Activated CD8-positive, alpha-beta memory T cell treated with anti-CD3 and anti-CD28 coated beads for 48 hours (primary cell): ENCODE results near the gene PAX7.
"Not testable (repeated sequence)": the region's sequence is repeated elsewhere in the genome, so short reads cannot be mapped to it uniquely, and the experiment has no call there.

ENCODE experiments used
- DNase-seq, 3 experiments: peaks; one replicate each; pipeline ENCODE4 v3.0.0-alpha.2; 2020; ENCODE audit warnings: low read depth in 2 of 3, low spot score in 2 of 3

The PAX7 gene

DNA sequence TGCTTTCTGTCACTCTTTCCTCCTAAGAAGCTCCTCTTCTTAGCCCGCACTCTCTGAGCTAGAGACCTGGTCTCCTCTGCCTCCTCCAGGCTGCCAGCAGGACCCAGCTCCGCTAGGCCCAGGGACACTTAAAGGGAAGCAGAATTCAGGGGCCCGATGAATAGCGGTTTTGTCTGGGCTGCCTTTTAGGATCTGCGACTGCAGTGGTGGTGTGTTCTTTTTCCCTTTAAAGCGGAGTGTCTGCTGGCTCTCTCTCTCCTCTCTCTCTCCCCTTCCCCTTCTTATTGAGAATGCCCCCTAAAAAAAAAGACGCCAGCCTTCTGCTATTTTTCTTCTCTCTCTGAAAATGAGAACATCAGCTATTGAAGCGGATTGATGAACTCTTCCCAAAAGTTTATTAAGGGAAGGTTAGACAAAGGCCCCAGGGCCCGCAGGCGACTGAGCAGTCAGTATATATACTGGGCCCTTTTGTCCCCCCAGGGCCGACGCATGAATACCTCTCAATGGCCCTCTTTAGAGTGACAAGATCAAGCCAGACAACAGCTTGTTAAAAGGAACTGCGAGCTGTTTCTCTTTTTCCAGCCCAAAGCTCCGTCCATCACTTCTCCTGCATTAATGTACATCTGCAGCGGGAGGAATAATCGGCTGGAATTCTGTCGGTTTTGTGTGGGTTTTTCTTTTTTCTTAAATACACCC is 27.0 kb downstream of the PAX7 start:
- no peak for DNase-seq

- no peak for DNase-seq
Measured at GRCh38 chr1:18658831-18659230, 28.2 kb downstream of the PAX7 start.

DNA sequence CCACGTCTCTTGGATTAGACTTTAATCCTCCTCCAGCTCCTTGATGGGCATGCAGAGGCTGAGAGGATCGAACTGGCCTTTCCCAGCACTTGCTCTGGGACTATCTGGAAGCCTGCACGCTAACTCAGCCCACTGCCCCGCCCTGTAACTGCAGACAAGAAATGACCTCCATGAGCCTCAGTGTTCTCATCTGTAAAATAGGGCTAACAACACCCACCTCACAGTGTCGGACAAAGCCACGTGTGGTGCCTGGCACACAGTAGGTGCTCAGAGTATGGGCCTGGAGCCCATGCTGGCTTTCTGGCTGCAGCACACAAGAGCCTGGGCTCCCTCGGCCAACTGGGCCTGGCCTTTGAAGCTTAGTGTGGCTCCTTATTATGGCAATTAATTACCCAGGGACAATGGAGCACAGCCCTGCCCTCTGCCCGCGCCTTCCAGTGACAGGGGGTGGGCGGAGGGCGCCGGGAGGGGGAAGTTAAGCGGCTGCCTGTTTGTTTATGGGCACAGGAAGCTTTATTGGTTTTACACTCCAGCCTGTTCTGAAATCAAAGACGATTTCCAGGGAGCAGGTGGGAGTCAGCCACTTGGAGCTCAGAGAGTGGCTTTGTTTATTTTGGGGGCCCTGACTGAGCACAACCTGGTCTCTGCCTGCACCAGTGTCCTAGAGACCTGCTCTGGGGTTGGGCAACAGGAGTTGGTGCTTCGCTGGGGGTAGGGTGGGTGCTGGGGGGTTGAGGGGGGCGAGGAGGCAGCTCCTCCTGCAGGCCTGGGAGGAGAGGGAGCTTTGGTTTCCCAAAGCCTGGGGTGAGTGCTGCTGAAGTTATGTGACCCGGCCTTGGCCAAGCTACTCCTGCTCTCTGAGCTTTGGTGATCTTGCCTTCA is 31.0 kb downstream of the PAX7 start:
- DNase-seq = no peak

- no peak for DNase-seq
Measured at GRCh38 chr1:18662286-18662639, 31.6 kb downstream of the PAX7 start.

GRCh38 chr1:18666317-18666920 is 35.8 kb downstream of the PAX7 start:
- DNase-seq = no peak

DNA sequence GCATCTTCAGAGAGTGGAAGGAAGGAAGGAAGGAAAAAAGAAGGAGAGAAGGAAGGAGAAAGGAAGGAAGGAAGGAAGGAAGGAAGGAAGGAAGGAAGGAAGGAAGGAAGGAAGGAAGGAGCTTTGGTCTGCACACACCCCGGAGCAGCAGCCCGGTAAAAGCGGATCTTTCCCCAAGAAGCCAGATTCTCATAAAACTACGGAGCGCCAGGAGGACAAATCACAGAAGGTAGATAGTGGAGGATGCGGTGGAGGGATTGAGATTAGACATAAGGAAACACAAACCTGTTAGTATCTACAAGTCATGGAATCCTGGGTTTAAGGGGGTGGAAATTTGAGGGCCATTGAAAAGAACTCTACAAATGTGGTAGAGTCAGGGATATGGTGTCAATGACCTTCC is 36.7 kb downstream of the PAX7 start:
- DNase-seq = no peak

DNA sequence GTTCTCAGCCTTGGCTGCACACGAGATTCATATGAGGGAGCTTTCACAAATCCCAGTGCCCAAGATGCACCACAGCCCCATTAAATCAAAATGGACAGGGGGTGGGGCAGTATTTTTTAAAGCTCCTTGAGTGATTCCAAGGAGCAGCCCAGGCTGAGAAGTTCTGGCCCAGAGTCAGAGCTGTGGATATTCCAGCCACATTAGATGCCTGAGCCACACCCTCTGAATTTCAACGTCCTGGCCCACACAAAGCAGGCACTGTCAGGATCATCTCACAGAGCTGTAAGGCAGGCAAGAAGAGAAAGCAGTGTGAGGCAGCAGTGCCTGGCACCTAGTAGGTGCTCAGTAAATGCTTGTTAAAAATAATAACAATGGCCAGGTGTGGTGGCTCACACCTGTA is 37.4 kb downstream of the PAX7 start:
- no peak for DNase-seq

- DNase-seq = no peak
Measured at GRCh38 chr1:18668750-18669404, 38.2 kb downstream of the PAX7 start.

GRCh38 chr1:18670121-18670867 is 39.6 kb downstream of the PAX7 start:
- DNase-seq = no peak

DNA sequence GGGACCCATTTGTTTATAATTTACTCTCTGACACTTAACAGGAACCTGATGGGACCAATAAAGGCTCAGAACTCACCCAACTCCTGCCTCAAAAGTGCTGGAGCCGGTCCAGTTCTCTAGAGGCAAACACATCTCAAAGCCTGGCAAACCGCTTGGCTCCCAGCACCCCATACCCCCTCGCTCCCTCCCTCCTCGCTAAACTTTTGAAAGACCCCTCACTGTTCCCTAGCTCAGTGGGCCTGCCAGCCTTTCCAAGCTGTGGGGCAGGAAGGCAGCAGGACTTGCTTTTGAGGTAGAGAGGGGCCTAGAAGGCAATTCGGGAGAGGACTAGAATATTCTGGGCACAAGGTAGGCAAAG is 40.2 kb downstream of the PAX7 start:
- no peak for DNase-seq

DNA sequence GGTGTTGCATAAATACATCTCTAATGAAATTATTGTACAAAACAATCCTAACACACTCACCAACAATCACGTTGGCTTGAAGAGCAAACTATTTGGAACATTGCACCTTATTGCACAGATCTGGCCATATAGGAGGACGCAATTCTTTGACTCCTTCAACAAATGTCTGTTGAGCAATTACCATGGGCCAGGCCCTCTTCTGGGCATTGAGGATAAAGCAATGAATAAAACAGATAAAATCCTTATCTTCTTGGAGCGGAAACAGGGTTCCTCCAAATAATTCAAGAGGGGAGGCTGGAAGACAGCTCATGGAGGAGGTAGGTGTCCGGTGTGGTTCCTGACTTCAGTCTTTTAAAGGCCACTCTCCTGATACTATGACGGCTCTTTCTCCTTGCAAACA is 43.3 kb downstream of the PAX7 start:
- DNase-seq = no peak

GRCh38 chr1:18676332-18676781 is 45.7 kb downstream of the PAX7 start:
- DNase-seq = no peak

- no peak for DNase-seq
Measured at GRCh38 chr1:18681423-18681835, 50.8 kb downstream of the PAX7 start.

- no peak for DNase-seq
Measured at GRCh38 chr1:18682375-18682774, 51.7 kb downstream of the PAX7 start.

- DNase-seq = no peak
Measured at GRCh38 chr1:18684303-18684702, 53.7 kb downstream of the PAX7 start.

DNA sequence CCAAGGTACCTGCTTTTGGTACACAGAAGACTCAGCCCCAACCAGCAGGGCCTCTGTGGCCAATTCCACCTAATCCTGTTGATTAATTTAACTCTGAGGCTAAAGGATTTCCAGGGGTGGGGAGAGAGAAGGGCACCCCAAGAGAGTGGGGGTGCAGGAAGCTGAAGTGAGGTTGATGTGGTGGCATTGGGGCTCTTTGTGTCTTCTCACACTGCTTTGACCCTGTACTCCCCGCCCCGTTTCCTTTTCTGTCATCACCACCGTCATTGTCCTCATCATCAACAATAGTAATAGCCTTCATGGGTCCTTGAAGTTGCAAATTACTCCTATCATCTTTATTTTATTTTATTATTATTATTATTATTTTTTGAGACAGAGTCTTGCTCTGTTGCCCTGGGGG is 55.9 kb downstream of the PAX7 start:
- no peak for DNase-seq

DNA sequence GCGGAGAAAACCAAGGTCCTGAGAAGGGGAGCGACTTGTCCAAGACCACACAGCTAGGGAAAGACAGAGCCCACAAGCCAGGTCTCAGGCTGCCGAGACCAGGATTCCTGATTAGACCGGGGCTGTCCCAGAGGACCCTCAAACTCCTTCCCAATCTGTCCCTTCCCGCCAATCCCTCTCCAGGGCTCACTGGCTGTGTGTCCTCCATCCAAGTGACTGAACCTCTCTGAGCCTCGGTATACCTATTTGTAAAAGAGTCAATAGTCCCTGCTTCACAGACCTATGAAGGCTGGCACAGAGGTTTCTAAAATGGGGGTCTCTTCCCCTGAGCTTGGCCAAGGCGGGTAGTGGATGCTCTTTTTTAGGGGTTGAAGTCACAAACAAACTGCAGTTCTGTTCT is 56.6 kb downstream of the PAX7 start:
- no peak for DNase-seq

DNA sequence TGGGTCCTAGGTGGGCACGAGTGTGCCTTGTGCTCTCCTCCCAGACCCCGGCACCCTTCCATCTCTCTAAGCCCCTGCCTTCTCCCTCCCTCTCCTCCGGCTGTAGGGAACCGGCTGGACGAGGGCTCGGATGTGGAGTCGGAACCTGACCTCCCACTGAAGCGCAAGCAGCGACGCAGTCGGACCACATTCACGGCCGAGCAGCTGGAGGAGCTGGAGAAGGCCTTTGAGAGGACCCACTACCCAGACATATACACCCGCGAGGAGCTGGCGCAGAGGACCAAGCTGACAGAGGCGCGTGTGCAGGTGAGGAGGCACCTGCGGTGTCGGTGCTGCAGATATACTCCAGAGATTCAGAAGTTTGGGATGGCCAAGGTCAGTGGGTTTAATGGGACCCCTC is 61.0 kb downstream of the PAX7 start:
- DNase-seq = no peak

DNA sequence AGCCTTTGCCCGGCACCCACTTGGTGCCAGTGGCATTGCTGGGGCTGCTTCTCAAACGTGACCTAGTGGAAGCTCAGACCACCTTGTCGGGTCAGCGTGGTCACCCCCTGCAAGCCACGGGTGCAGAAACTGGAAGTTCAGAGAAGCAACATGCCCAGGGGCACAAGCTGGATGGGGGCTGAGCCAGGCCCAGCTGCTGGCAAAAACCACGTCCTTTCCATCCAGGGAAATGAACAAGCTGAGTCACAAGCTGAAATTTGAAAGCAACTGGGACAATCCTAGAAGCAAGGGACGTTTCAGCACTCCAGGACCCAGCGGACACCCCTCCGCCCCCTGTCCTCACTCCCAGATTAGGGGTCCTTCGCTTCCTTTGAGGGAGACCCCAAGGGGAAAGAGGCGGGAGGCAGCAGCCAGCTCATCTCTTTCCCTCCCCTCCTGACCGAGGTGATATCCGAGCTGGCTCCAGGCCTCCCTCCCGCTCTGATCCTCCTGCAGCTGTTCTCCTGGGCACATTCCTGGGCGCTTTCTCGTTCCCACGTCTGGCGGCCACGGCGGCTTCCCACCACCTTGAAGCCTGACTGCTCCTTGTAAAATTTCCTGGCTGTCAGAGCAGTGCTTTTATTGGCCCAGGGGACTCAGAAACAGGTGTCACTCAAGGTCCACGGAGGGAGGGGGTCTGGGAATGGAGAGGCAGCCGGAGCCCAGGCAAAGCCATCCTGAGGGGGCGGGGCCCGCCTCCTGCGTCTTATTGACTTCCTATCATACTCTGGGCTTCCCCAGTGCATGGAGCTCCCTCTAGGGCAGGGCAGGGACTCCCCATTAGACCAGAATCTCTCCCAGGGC is 62.8 kb downstream of the PAX7 start:
- no peak for DNase-seq

DNA sequence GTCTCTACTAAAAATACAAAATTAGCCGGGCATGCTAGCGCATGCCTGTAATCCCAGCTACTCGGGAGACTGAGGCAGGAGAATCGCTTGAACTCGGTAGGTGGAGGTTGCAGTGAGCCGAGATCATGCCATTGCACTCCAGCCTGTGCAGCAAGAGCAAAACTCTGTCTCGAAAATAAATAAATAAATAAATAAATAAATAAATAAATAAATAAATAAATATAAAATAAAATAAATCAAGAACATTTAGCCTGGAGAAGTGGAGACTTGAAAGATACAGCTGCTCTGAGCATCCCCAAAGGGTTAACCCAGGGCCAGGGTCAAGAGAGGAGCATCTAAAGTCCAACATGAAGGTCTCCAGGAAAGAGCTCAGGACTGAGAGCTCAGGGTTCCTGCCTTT is 63.6 kb downstream of the PAX7 start:
- DNase-seq = not testable (repeated sequence)
